ENCODE data around the gene CREB3L1. TPM values are rescaled to one million over a fixed set of nuclear protein-coding genes. Genes with fewer than 3 reads are reported as not detected.

The CREB3L1 gene
- polyA plus RNA-seq, 1 experiment, result 39.4 TPM

GRCh38 chr11:46330154-46330553 is 52.7 kb downstream of the CREB3L1 start:
- CTCF ChIA-PET, result interaction anchor here (1.2 to 3.2 kb wide), 4 partner anchors 14 to 90 kb away, joined by 3 to 15 read pairs (median 8); no protein-coding TSS in a partner anchor
- no peak overlapping the region for H3K4me3 ChIP-seq (ENCODE audit: low read depth, low read length)
- peaks cover 22% of the 10 kb centered on the region for H3K27me3 ChIP-seq (ENCODE audit: control insufficient read depth, insufficient read depth, low read length)

GRCh38 chr11:46330563-46331281 is 53.3 kb downstream of the CREB3L1 start:
- H3K36me3 ChIP-seq (ENCODE audit: control insufficient read depth, insufficient read depth, low read length), result no peaks in the 10 kb centered on the region
- CTCF ChIA-PET, result interaction anchor here (0.6 to 3.2 kb wide), 7 partner anchors 10 to 92 kb away, joined by 3 to 15 read pairs (median 3); no protein-coding TSS in a partner anchor
- no peak overlapping the region for H3K4me3 ChIP-seq (ENCODE audit: low read depth, low read length)
- TF ChIP-seq CTCF (IDR thresholded peaks at IDR 0.05; ENCODE audit: insufficient read depth, low read depth, low read length), result no peak
- H3K27me3 ChIP-seq (ENCODE audit: control insufficient read depth, insufficient read depth, low read length), result peaks cover 22% of the 10 kb centered on the region
- DNase-seq (ENCODE audit: low read depth), result no peak
- POLR2A ChIA-PET, result no interaction called here

More at GRCh38 chr11:46330154-46330553, 52.7 kb downstream of the CREB3L1 start:
- POLR2A ChIA-PET, result no interaction called here
- H3K36me3 ChIP-seq (ENCODE audit: control insufficient read depth, insufficient read depth, low read length), result no peaks in the 10 kb centered on the region
- no peak for DNase-seq (ENCODE audit: low read depth)
- TF ChIP-seq CTCF (IDR thresholded peaks at IDR 0.05; ENCODE audit: insufficient read depth, low read depth, low read length), result no peak

GRCh38 chr11:46331282-46331984 is 54.0 kb downstream of the CREB3L1 start:
- no peak for TF ChIP-seq CTCF (IDR thresholded peaks at IDR 0.05; ENCODE audit: insufficient read depth, low read depth, low read length)
- CTCF ChIA-PET, result interaction anchor here (0.7 to 3.2 kb wide), 4 partner anchors 12 to 93 kb away, joined by 3 to 15 read pairs (median 3); no protein-coding TSS in a partner anchor
- Histone ChIP-seq H3K36me3 (ENCODE audit: control insufficient read depth, insufficient read depth, low read length) (no peaks in the 10 kb centered on the region), H3K4me3 (ENCODE audit: low read depth, low read length) (no peak overlapping the region), H3K27me3 (ENCODE audit: control insufficient read depth, insufficient read depth, low read length) (peaks cover 22% of the 10 kb centered on the region)
- no peak for DNase-seq (ENCODE audit: low read depth)
- POLR2A ChIA-PET, result no interaction called here

- DNase-seq (ENCODE audit: low read depth), result no peak
- Histone ChIP-seq H3K27me3 (ENCODE audit: control insufficient read depth, insufficient read depth, low read length) (peaks cover 22% of the 10 kb centered on the region), H3K4me3 (ENCODE audit: low read depth, low read length) (no peak overlapping the region), H3K36me3 (ENCODE audit: control insufficient read depth, insufficient read depth, low read length) (no peaks in the 10 kb centered on the region)
- ChIA-PET POLR2A (no interaction called here), CTCF (interaction anchor here (0.8 to 3.2 kb wide), 3 partner anchors 11 to 94 kb away, joined by 3 to 15 read pairs (median 3); no protein-coding TSS in a partner anchor)
- TF ChIP-seq CTCF (IDR thresholded peaks at IDR 0.05; ENCODE audit: insufficient read depth, low read depth, low read length), result no peak
Measured at GRCh38 chr11:46332093-46332567, 54.7 kb downstream of the CREB3L1 start.
